Measurements from ENCODE around the gene PACSIN1. TPM values are rescaled to one million over a fixed set of nuclear protein-coding genes. Genes with fewer than 3 reads are reported as not detected.

PACSIN1 gene
- total RNA-seq, 1 donor: not detected

DNA sequence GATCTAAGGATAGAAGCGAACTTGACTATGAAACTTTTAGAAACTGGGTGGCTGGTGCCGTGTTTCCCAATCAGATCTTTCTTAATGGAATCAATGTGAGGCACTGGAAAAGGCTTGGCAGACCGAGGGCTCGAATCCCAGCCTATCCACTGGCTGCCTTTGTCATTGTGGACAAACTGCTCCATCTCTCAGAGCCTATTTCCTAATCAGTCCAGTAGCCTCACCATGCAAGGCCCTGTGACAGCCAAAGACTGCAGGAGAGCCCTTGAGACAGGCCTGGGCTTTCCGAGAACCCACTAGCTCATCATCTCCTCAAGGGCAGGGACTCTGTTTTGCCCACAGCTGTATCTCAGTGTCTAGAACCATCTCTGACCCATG is 46.9 kb downstream of the PACSIN1 start:
- no peak overlapping the region for H3K4me3 ChIP-seq (ENCODE audit: low read depth, low read length)
- DNase-seq (ENCODE audit: low read depth): no peak
- no peak for TF ChIP-seq CTCF (IDR thresholded peaks at IDR 0.05; ENCODE audit: insufficient read depth, low read length)

GRCh38 chr6:34513646-34514045 is 47.8 kb downstream of the PACSIN1 start:
- no peak overlapping the region for H3K4me3 ChIP-seq (ENCODE audit: low read depth, low read length)

GRCh38 chr6:34514112-34514511 is 48.2 kb downstream of the PACSIN1 start:
- no peak for DNase-seq (ENCODE audit: low read depth)
- TF ChIP-seq CTCF (IDR thresholded peaks at IDR 0.05; ENCODE audit: insufficient read depth, low read length): no peak
- H3K4me3 ChIP-seq (ENCODE audit: low read depth, low read length): no peak overlapping the region

More at GRCh38 chr6:34513646-34514045, 47.8 kb downstream of the PACSIN1 start:
- DNase-seq (ENCODE audit: low read depth): no peak
- TF ChIP-seq CTCF (IDR thresholded peaks at IDR 0.05; ENCODE audit: insufficient read depth, low read length): no peak

- DNase-seq (ENCODE audit: low read depth): peak; percentile 28
- TF ChIP-seq CTCF (IDR thresholded peaks at IDR 0.05; ENCODE audit: insufficient read depth, low read length): no peak
- no peak overlapping the region for H3K4me3 ChIP-seq (ENCODE audit: low read depth, low read length)
These were observed 49.0 kb downstream of the PACSIN1 start for GRCh38 chr6:34514593-34515472.

DNA sequence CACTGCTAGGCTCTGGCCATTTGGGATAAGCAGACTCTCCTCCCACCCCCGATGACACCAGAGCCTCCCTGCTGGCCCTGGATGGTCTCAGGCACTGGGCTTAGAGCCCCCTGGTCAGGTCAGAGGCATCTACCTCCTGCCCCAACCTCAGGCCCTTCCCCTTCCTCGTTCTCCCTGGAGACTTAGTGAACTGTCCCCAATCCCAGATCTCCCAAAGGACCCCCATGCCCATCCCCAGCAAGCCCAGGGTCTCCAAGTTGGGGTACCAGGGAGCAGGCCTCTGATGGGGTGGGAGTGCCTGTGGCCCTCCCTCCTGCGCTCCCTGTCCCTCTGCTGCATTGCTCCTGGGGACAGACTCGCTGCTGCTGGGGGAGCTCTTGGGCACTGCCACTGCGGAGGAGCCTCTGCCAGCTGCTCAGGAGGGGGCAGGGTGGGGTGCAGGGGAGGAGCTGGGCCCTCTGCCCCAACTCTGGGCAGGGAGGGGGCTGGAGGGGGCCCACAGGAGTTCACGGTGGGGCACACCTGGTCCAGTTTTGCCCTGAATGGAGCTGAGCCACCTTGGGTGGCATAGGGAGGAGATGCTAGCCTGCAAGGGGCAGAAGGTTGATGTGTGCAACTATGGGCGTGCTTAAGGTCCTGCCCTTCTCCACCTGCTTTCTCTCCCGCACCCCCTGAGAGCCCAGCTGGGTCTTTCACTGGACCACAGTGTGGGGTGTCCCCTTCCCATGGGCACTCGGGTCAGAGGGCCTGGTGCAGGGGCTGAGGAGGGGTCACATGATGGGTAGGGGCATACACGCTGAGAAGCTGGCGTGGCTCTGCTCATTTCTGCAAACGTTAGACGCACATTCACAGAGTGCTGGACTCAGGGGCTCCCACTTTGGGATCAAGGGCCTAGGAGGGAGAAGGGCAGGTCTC is 49.9 kb downstream of the PACSIN1 start:
- TF ChIP-seq CTCF (IDR thresholded peaks at IDR 0.05; ENCODE audit: insufficient read depth, low read length): no peak
- DNase-seq (ENCODE audit: low read depth): no peak
- H3K4me3 ChIP-seq (ENCODE audit: low read depth, low read length): no peak overlapping the region

- TF ChIP-seq CTCF (IDR thresholded peaks at IDR 0.05; ENCODE audit: insufficient read depth, low read length): no peak
- no peak overlapping the region for H3K4me3 ChIP-seq (ENCODE audit: low read depth, low read length)
- DNase-seq (ENCODE audit: low read depth): no peak
These were observed 50.8 kb downstream of the PACSIN1 start for GRCh38 chr6:34516391-34517324.

Data from fibroblast of the aortic adventitia (primary cell).